CMK (cell line): ENCODE results near the gene GNA14.
"Not testable (repeated sequence)": the region's sequence is repeated elsewhere in the genome, so short reads cannot be mapped to it uniquely, and the experiment has no call there.

Source experiments
- DNase-seq: peaks from one replicate; pipeline ENCODE4 v3.0.0-alpha.2; 2010; ENCODE audit warnings: low read depth

Gene GNA14

GRCh38 chr9:77534376-77535057 is 113.6 kb downstream of the GNA14 start:
- DNase-seq, result no peak

GRCh38 chr9:77533671-77534070 is 114.5 kb downstream of the GNA14 start:
- DNase-seq, result no peak

DNA sequence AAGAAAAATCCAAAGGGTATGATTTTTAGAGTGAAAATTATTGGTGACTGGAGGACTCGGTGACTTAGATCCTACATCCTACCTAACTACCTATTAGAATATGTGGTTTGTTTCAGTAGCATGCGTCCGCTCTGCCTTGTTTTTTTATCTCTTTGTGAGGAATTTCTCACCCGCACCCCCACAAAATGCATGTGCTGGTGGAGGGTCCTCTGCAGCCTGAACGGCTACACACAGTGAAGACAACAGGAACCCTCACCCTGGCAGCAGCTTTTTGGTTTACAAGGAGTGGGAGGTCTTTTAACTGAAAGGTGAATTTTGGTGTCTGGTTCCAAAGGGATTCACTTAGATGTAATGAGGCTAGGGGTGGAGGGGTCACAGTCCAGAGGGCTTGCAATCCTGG is 115.5 kb downstream of the GNA14 start:
- DNase-seq, result no peak

DNA sequence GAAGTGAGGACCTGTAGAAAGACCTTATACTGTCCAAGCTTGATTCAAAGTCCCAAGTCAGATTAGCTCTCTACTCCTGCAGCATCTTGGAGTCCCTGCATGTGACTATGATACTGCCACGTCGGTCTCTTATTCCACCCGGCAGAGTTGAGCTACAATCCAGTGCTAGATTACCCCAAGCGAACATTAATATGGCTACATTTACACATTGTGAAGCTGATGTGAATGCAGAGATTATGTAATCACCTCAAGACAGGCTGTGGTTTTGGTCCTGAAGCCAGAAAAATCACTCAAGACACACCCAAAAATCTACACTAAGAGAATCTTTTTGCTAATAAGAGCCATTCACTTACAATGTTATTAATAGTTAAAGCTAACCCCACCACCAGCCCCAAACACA is 116.7 kb downstream of the GNA14 start:
- DNase-seq, result no peak

DNA sequence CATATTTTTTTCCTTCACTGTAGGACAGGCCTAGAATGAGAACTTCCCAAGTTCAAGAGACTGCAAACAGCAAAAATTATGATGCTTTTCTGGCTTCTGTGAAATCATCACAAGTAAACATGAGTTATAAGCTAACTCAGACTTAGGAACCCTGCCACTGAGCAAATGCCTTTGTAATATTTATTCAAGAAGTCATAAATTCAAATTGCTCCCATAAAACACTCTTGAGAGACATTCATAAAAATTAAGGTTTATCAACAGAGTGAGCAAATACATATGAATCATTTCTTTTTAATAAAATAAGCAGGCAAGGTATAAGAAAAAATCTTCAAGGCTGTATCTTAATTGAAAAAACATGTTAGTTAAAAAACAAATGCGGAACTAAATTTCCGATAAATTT is 124.2 kb downstream of the GNA14 start:
- DNase-seq, result no peak

GRCh38 chr9:77521091-77521490 is 127.0 kb downstream of the GNA14 start:
- no peak for DNase-seq

GRCh38 chr9:77518688-77519087 is 129.4 kb downstream of the GNA14 start:
- DNase-seq, result no peak

GRCh38 chr9:77516781-77517180 is 131.3 kb downstream of the GNA14 start:
- no peak for DNase-seq

DNA sequence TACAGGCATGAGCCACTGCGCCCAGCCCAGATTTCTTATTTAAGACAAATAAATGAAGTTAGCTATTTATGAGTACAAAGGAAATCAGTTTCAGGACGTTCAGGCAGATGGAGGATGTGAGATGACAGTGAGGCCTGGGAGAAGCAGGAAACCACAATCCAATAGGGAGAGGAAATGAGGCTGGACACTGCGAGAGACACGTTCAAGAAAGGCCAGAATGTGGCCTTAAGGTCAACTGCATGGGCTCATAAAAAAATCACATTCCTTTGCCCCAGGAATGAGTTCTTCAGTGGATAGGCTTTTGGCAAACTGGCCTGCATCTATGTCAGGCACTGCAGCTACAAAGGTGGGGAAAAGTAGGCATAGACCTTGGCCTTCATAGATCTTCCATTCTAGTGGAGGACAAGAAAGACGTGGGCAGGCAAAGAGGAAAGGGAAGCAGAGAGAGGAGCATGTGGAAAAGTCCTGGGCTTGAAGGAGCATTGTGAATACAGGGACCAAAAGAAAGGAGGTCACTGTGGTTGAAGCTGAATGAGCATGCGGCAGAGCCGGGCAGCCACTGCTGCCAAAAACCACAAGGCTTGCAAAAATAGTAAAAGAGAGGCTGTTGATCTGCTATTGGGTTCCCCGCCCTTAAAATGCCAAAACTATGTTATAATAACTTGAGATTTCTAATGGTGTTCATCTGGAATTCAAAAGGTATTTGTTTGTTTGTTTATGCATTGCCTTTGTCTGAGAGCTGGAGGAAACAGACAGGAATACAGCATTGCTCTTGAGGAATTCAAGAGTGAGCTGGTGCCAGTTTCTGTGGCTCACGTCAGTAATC is 133.0 kb downstream of the GNA14 start:
- no peak for DNase-seq

DNA sequence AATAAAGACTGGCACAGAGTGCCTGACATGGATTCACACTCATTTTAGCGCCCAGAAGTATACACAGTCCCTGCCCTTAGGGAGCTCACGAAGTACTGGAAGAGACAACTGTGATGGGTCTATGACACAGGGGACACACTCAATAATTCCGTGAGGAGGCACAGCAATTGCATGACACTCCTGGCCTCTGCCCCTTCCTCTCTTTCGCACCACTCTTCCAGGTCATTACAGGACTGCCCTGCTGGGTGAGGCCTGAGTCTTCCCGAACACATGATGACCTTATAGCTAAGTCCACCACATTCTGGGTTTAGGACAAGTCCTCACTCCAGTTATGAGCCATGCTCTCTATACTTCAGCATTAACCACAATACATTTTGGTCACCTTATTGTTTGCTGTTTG is 134.7 kb downstream of the GNA14 start:
- DNase-seq, result no peak

GRCh38 chr9:77512876-77513275 is 135.2 kb downstream of the GNA14 start:
- no peak for DNase-seq

- DNase-seq, result no peak
Measured at GRCh38 chr9:77511525-77511924, 136.6 kb downstream of the GNA14 start.

- DNase-seq, result no peak
Measured at GRCh38 chr9:77510666-77511065, 137.5 kb downstream of the GNA14 start.

DNA sequence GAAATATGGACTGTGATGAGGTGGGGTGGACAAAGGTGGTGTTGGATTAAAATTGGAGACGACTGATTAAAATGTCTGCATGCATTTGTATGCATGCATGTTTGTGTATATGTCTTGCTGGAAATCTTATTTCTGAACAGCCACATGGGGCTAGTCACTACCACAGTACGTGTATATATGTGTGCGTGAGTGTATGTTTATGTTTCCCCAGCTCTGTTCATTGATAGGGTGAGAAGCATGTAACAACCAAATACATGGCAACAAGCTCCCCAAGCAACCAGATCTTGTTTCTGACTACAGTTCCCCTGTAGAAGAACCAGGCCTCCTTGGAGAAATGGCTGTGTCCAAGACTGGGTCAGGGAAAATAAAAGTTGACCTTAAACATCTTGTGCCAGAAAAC is 139.7 kb downstream of the GNA14 start:
- DNase-seq, result no peak

DNA sequence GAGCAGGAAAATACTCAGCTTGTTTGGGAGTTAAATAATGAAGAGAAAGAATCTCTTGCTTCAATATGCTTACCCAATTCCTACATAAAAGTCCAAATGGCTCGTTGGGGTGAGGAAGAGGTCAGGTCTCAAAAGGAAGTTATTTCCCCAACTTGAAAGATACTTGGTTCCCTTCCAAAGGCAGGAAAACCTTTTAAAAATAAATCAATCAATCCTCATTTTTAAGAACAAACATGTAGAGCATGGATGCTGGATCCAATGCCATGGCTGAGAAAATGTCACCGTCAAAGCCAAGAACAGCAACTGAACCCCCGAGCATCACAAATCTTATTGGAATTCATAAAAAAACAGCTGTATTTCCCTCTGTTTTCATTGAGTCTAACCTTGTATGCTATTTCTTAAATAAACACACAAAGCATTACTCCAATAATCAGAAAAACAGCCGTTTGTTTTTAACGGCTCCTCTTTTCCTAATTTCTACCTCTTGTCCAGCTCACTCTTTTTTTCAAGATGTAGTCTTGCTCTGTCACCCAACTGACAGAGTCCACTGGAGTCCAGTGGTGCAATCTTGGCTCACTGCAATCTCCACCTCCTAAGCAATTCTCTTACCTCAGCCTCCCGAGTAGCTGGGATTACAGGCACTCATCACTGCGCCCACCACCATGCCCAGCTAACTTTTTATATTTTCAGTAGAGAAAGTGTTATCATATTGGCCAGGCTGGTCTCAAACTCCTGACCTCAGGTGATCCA is 140.7 kb downstream of the GNA14 start:
- DNase-seq, result no peak

DNA sequence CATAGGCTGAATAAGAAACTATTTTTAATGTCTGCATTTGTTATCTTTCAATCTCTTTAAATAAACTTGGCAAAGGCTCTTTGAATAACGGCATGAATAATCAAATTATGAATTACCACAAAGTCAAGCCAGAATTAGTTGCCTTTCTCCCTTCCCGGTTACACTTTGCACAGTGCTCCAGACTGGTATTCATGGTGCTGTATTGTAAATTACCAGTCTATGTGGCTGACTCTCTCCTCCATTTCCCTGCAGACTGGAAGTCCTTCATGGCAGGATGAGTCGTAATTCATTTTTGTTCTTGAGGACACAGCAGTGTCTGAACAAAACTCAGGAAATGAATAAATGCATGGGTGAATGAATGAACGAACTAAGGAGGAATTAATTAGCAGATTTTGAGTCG is 142.9 kb downstream of the GNA14 start:
- no peak for DNase-seq

DNA sequence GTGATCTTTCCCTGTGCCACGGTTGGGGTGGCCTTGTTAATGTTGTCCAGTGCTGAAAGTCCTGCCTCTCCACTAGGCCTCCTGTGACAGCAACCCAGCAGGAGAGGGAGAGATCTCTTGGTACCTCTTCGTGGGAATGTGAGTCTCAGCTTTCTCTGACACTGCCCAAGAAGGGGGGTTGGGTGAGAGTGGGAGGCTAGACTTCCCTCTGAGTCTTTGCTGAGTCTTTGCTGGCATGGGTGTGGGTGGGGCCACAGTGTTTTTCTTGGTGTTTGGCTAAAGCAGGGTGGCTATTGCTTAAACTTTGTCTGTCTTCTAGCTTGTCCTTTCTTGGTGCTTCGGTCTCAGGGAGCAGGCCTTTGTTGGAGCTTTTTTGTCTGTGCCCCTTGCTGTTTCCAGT is 145.6 kb downstream of the GNA14 start:
- no peak for DNase-seq

DNA sequence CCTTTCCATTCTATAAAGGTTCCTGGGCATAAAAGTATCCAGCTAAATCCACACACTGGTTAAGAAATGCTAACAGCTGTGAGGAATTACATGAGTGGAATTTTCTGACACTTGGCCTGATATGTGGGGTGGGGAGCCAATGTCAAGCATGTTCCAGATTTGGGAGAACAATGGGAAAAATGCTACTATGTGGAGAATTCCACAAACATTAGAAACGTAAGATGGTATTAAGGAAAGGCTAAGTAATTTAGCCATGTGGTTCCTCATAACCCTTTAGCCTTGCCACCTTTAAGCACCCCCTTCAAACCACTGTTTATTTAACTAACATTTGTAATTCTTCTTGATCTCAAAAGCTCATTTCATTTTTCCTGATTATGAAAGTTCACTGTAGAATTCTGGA is 149.2 kb downstream of the GNA14 start:
- DNase-seq, result no peak

DNA sequence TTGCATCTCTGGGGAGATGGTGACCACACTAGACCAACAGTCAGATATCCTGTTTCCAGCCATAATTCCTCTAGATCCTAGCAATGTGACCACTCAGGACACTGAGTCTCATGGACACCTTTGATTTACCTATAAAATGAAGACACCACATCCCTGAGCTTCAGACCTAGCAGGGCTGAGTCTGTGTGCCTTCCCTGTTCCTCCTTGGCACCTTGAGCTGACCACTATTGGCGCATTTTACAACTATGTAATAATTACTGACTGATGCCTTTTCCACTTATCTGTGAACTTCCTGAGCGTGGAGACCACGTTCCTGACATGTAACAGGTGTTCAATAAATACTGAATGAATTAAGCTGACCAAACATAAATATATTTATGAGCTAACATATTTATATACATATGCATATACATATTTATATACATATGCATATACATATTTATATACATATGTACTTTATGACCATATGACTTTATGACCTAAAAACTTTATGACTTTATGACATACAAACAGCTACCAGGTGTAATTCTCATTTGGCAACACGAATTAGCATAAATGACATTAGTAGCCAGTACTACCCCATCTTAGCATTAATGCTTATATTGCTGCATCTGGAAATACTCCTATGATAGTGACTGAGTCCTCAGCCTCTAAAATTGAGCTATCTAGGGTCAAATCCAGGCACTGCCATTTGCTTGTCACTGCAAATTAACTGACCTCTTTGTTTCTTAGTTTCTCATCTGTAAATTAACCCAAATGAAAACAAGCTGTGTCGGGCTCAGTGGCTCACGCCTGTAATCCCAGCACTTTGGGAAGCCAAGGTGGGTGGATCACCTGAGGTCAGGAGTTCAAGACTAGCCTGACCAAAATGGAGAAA is 150.6 kb downstream of the GNA14 start:
- no peak for DNase-seq

- DNase-seq, result no peak
Measured at GRCh38 chr9:77495834-77496671, 152.1 kb downstream of the GNA14 start.

- DNase-seq, result not testable (repeated sequence)
Measured at GRCh38 chr9:77490279-77490678, 157.8 kb downstream of the GNA14 start.
